Fibroblast of pulmonary artery (primary cell): Measurements from ENCODE around the gene COX20.

ENCODE experiments used
- DNase-seq: peaks from one replicate; pipeline ENCODE4 v3.0.0-alpha.2; 2010; ENCODE audit warnings: low read depth
- H3K4me3 ChIP-seq: replicated peaks from 2 replicates; pipeline ENCODE4 v1.5.1; 2011; ENCODE audit warnings: low read depth, mild to moderate bottlenecking, control low read depth, low read length, moderate library complexity
- TF ChIP-seq, protein P1 (sequence below): IDR thresholded peaks from 2 replicates; pipeline ENCODE4 v1.5.1; 2011; ENCODE audit warnings: mild to moderate bottlenecking, control low read depth, low read length, inconsistent platforms; ENCODE audit errors: missing control alignments

COX20 gene

DNA sequence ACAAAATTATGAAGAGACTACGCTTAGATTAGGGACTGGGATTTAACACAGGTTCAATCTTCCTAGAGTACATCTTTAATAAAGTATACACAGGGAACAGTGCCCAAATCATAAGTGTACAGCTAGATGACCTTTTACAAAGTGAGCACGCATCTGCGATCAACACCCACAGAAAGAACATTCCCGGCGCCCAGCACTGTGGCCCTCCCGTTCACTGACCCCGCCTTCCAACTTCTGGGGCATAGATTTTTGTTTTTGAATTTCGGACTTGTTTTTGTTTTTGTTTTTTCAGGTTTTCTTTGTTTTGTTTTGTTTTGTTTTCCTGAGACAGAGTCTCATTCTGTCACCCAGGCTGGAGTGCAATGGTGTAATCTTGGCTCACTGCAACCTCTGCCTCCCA is 30.6 kb upstream of the COX20 start:
- H3K4me3 ChIP-seq, result no peak overlapping the region
- TF ChIP-seq, protein P1, sequence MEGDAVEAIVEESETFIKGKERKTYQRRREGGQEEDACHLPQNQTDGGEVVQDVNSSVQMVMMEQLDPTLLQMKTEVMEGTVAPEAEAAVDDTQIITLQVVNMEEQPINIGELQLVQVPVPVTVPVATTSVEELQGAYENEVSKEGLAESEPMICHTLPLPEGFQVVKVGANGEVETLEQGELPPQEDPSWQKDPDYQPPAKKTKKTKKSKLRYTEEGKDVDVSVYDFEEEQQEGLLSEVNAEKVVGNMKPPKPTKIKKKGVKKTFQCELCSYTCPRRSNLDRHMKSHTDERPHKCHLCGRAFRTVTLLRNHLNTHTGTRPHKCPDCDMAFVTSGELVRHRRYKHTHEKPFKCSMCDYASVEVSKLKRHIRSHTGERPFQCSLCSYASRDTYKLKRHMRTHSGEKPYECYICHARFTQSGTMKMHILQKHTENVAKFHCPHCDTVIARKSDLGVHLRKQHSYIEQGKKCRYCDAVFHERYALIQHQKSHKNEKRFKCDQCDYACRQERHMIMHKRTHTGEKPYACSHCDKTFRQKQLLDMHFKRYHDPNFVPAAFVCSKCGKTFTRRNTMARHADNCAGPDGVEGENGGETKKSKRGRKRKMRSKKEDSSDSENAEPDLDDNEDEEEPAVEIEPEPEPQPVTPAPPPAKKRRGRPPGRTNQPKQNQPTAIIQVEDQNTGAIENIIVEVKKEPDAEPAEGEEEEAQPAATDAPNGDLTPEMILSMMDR, result no peak
- DNase-seq, result no peak

DNA sequence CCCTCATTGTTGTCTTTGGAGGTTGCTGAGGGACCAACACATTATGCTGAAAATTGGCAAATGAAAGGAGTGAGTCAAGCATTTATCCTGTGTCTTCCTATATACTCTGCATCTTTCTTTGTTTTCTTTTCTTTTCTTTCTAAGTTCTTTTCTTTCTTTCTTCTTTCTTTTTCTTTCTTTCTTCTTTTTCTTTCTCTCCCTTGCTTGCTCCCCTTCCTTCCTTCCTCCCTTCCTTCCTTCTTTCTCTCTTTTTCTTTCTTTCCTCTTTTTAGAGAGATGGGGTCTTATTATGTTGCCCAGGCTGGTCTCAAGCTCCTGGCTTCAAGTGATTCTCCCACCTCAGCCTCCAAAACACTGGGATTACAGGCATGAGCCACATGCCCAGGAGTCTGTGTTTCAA is 28.3 kb upstream of the COX20 start:
- DNase-seq, result no peak
- no peak overlapping the region for H3K4me3 ChIP-seq
- TF ChIP-seq, protein P1, result no peak

DNA sequence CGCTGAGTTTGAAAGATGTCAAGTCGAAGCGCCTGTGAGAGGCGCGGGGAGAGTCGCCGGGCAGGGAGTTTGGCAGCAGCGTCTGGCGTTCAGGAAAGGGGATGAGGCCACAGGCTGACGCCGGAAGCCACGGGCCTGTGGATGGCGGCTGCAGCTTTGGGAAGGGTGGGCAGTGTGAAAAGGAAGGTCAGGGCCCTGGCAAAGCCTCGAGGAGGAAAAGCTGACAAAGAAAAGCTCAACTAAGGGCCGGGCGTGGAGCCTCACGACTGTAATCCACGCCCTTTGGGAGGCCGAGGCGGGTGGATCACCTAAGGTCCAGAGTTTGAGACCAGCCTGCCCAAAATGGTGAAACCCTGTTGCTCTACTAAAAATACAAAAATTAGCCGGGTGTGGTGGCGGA is 25.2 kb upstream of the COX20 start:
- no peak for DNase-seq
- TF ChIP-seq, protein P1, result no peak
- H3K4me3 ChIP-seq, result no peak overlapping the region

DNA sequence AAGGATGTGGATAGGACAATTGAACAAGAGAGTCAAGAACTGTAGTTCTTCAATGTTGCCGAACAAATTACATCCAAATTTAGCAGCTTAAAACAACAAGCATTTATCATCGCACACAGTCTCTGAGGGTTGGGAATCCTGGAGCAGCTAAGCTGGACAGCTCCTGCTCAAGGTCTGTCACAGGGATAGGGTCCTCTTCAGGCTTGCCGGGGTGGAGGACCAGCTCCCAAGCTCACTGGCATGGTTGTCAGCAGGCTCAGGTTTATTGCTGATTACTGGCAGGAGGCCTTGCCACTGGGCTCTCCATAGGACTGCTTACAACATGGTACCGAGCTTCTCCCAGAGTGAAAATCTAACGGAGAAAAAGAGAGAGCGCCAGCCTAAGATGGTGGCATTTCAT is 22.1 kb upstream of the COX20 start:
- TF ChIP-seq, protein P1, result no peak

DNA sequence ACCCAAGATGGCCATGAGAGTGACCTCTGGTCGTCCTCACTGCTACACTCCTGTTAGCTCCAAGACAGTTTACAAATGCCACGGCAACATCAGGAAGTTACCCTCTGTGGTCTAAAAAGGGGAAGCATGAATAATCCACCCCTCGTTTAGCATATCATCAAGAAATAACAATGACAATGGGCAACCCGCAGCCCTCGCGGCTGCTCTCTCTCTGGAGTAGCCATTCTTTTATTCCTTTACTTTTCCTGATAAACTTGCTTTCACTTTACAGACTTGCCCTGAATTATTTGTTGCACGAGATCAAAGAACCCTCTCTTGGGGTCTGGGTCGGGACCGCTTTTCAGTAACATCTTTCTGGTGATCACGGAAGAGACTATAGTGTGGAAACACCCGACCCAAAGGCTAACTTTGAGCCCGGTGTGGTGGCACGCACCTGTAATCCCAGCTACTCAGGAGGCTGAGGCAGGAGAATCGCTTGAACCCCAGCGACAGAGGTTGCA is 19.8 kb upstream of the COX20 start:
- TF ChIP-seq, protein P1, result no peak

More for the DNA sequence above, 22.1 kb upstream of the COX20 start:
- no peak overlapping the region for H3K4me3 ChIP-seq
- no peak for DNase-seq

DNA sequence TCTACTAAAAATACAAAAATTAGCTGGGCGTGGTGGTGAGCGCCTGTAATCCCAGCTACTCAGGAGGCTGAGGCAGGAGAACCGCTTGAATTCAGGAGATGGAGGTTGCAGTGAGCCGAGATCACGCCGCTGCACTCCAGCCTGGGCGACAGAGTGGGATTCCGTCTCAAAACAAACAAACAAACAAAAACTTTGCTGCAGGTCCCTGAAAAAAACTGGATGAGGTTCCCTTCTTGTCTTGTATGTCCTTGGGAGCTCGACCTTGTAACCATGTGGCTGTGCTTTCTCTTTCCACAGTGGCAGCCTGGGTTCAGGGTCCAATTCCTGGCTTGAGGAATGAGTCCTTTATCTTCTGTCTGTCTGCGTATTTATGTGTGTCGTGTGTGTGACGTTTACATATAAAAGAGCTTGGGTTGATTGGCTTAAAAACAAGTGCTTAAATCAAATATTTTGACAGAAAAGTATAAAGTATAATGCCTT is 18.0 kb upstream of the COX20 start:
- H3K4me3 ChIP-seq, result no peak overlapping the region
- DNase-seq, result no peak
- TF ChIP-seq, protein P1, result no peak

More for the DNA sequence above, 19.8 kb upstream of the COX20 start:
- no peak for DNase-seq
- H3K4me3 ChIP-seq, result no peak overlapping the region

DNA sequence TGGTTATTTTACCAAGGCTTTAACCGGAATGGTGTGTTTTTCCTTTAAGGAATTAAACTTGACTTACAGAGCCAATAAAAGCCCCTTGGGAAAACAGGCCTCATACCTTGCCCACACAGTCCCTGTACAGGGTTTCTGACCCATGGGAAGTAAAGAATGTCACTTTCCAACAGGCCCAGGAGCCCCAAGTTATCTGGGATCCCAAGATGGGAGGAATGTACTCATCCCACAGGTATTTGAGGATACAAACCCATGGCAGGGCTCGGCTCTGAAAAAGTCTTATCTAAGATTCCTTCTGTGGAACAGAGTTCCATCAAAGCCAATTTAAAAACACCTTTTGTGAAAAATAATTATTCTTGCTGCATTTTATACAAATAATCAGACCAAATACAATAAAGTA is 15.3 kb upstream of the COX20 start:
- TF ChIP-seq, protein P1, result no peak
- no peak for DNase-seq
- no peak overlapping the region for H3K4me3 ChIP-seq
